HG02973 (cell line): ENCODE data around the gene RAD9A.
A peak's percentile ranks its signal among the peaks of the same experiment; 100 is the strongest.

ENCODE experiments used
- ATAC-seq: cut with Tn5 transposase; IDR thresholded peaks from one replicate; pipeline ENCODE4 v1.9.1; 2021; ENCODE audit warnings: moderate library complexity; ENCODE audit not compliant: unreplicated experiment

Gene RAD9A

GRCh38 chr11:67391304-67392182 is at the start of gene RAD9A:
RAD9A (plus strand) TSS chr11:67391986; CDS start chr11:67392045, 59 bp downstream.
- ATAC-seq = peak; percentile 46

GRCh38 chr11:67344264-67344663 is 47.5 kb upstream of the RAD9A start:
- ATAC-seq = no peak

- ATAC-seq = no peak
Observed at GRCh38 chr11:67345247-67345919, 46.4 kb upstream of the RAD9A start.

- ATAC-seq = no peak
Observed at GRCh38 chr11:67345920-67346819, 45.6 kb upstream of the RAD9A start.

- ATAC-seq = no peak
Observed at GRCh38 chr11:67347964-67348749, 43.6 kb upstream of the RAD9A start.

GRCh38 chr11:67349036-67349435 is 42.8 kb upstream of the RAD9A start:
- ATAC-seq = no peak

- ATAC-seq = no peak
Observed at GRCh38 chr11:67349457-67349856, 42.3 kb upstream of the RAD9A start.

- no peak for ATAC-seq
Observed at GRCh38 chr11:67349928-67350465, 41.8 kb upstream of the RAD9A start.

- ATAC-seq = no peak
Observed at GRCh38 chr11:67351275-67352005, 40.3 kb upstream of the RAD9A start.

GRCh38 chr11:67352546-67353316 is 39.1 kb upstream of the RAD9A start:
- ATAC-seq = peak; percentile 8

- ATAC-seq = peak; percentile 58
Observed at GRCh38 chr11:67353317-67354074, 38.3 kb upstream of the RAD9A start, which contains the start of gene POLD4. POLD4 (minus strand) TSS chr11:67353546; CDS start chr11:67353399, 147 bp downstream.

GRCh38 chr11:67354075-67355022 is 37.4 kb upstream of the RAD9A start:
- no peak for ATAC-seq

- ATAC-seq = no peak
Observed at GRCh38 chr11:67355023-67355793, 36.6 kb upstream of the RAD9A start.

GRCh38 chr11:67355794-67356386 is 35.9 kb upstream of the RAD9A start:
- ATAC-seq = no peak

- no peak for ATAC-seq
Observed at GRCh38 chr11:67356387-67356863, 35.4 kb upstream of the RAD9A start.
